Endometrial microvascular endothelial cells (primary cell): ENCODE measurements around the gene TBC1D28. TPM values are rescaled to one million over a fixed set of nuclear protein-coding genes. Genes with fewer than 3 reads are reported as not detected.
"Not testable (repeated sequence)": the region's sequence is repeated elsewhere in the genome, so short reads cannot be mapped to it uniquely, and the experiment has no call there.

Source experiments
- in situ Hi-C: cut with HindIII; loops from 2 replicates; pipeline ENCODE4 v1.10.0; 2017; ENCODE audit warnings: low sequenced_read_pairs, low pct_unique_long_range_greater_than_20kb; ENCODE audit errors: inconsistent ontology term
- total RNA-seq: library from RNA; depleted of rRNA; stranded (reverse); fragments of >200 nt; gene quantifications from one replicate; pipeline ENCODE4 v1.2.3, GENCODE V29; 2015; ENCODE audit errors: inconsistent ontology term

The TBC1D28 gene
- total RNA-seq: not detected

- in situ Hi-C loops: not testable (repeated sequence)
Measured at GRCh38 chr17:18644291-18644690, at the start of gene TBC1D28. Gene TBC1D28 (minus strand): TSS chr17:18644391. CDS start chr17:18641352, 3,039 bp downstream.

GRCh38 chr17:18682668-18683067 is 38.5 kb upstream of the TBC1D28 start:
- in situ Hi-C loops: not testable (repeated sequence)

GRCh38 chr17:18681767-18682571 is 37.8 kb upstream of the TBC1D28 start, which contains the start of gene FOXO3B:
Gene FOXO3B (minus strand): TSS chr17:18682314. CDS start chr17:18681651, 663 bp downstream.
- in situ Hi-C loops: not testable (repeated sequence)

- in situ Hi-C loops: not testable (repeated sequence)
Measured at GRCh38 chr17:18677381-18677780, 33.2 kb upstream of the TBC1D28 start.

- in situ Hi-C loops: not testable (repeated sequence)
Measured at GRCh38 chr17:18676928-18677327, 32.7 kb upstream of the TBC1D28 start.

GRCh38 chr17:18672395-18673227 is 28.4 kb upstream of the TBC1D28 start:
- in situ Hi-C loops: not testable (repeated sequence)

- in situ Hi-C loops: not testable (repeated sequence)
Measured at GRCh38 chr17:18668625-18669024, 24.4 kb upstream of the TBC1D28 start.

- in situ Hi-C loops: not testable (repeated sequence)
Measured at GRCh38 chr17:18667535-18667934, 23.3 kb upstream of the TBC1D28 start.

GRCh38 chr17:18666326-18666725 is 22.1 kb upstream of the TBC1D28 start:
- in situ Hi-C loops: not testable (repeated sequence)

GRCh38 chr17:18661924-18662624 is 17.9 kb upstream of the TBC1D28 start:
- in situ Hi-C loops: not testable (repeated sequence)

GRCh38 chr17:18650094-18650493 is 5.9 kb upstream of the TBC1D28 start:
- in situ Hi-C loops: not testable (repeated sequence)

- in situ Hi-C loops: not testable (repeated sequence)
Measured at GRCh38 chr17:18643124-18643523, 1.1 kb downstream of the TBC1D28 start.

GRCh38 chr17:18638357-18638756 is 5.8 kb downstream of the TBC1D28 start:
- in situ Hi-C loops: not testable (repeated sequence)

- in situ Hi-C loops: not testable (repeated sequence)
Measured at GRCh38 chr17:18636237-18636636, 8.0 kb downstream of the TBC1D28 start.

GRCh38 chr17:18635773-18636172 is 8.4 kb downstream of the TBC1D28 start:
- in situ Hi-C loops: not testable (repeated sequence)

GRCh38 chr17:18634550-18635263 is 9.5 kb downstream of the TBC1D28 start:
- in situ Hi-C loops: not testable (repeated sequence)

GRCh38 chr17:18626152-18626870 is 17.9 kb downstream of the TBC1D28 start:
- in situ Hi-C loops: no loop called here
